Peyer's patch (tissue), 4 donors: ENCODE measurements around the gene CALU.

Experiments used
- CTCF ChIP-seq, 6 experiments: fragments of 450-650 bp in 4 of 6; fragments of 200-600 bp in 2 of 6; sonication (generic) in 1 of 6; IDR thresholded peaks; one replicate each; pipeline ENCODE4 v1.5.1; 2017 to 2019; ENCODE audit warnings: antibody characterized with exemption in 6 of 6, mild to moderate bottlenecking in 3 of 6, moderate library complexity in 1 of 6
- POLR2A ChIP-seq, 2 donors: fragments of 450-650 bp; IDR thresholded peaks; one replicate each; pipeline ENCODE4 v1.5.1; 2017; ENCODE audit warnings: antibody characterized with exemption in 2 of 2, mild to moderate bottlenecking in 2 of 2, moderate library complexity in 2 of 2

- no peak for TF ChIP-seq CTCF (IDR thresholded peaks at IDR 0.05)
- TF ChIP-seq POLR2A (IDR thresholded peaks at IDR 0.05) = no peak
Measured at GRCh38 chr7:128727239-128727638, 11.9 kb upstream of the CALU start.
